GM18858 (cell line): ENCODE measurements around the gene PPFIBP1.
"Not testable (repeated sequence)": the region's sequence is repeated elsewhere in the genome, so short reads cannot be mapped to it uniquely, and the experiment has no call there.

Source experiments
- ATAC-seq: cut with Tn5 transposase; IDR thresholded peaks from one replicate; pipeline ENCODE4 v1.9.1; 2021; ENCODE audit not compliant: unreplicated experiment

Gene PPFIBP1

GRCh38 chr12:27652174-27652763 is 128.3 kb downstream of the PPFIBP1 start:
- ATAC-seq = no peak

- no peak for ATAC-seq
Measured at GRCh38 chr12:27653661-27654060, 129.7 kb downstream of the PPFIBP1 start.

GRCh38 chr12:27655476-27655875 is 131.5 kb downstream of the PPFIBP1 start:
- not testable (repeated sequence) for ATAC-seq

GRCh38 chr12:27657296-27657695 is 133.3 kb downstream of the PPFIBP1 start:
- no peak for ATAC-seq

GRCh38 chr12:27665704-27666103 is 141.7 kb downstream of the PPFIBP1 start:
- ATAC-seq = no peak

- ATAC-seq = no peak
Measured at GRCh38 chr12:27666510-27666909, 142.5 kb downstream of the PPFIBP1 start.

GRCh38 chr12:27667540-27667939 is 143.5 kb downstream of the PPFIBP1 start:
- ATAC-seq = no peak

- no peak for ATAC-seq
Measured at GRCh38 chr12:27672051-27672450, 148.0 kb downstream of the PPFIBP1 start.

GRCh38 chr12:27672643-27673042 is 148.6 kb downstream of the PPFIBP1 start:
- ATAC-seq = no peak

- ATAC-seq = no peak
Measured at GRCh38 chr12:27673101-27673718, 149.2 kb downstream of the PPFIBP1 start.

GRCh38 chr12:27674989-27675388 is 151.0 kb downstream of the PPFIBP1 start:
- ATAC-seq = no peak

GRCh38 chr12:27680619-27681018 is 156.6 kb downstream of the PPFIBP1 start:
- no peak for ATAC-seq

GRCh38 chr12:27682534-27682933 is 158.5 kb downstream of the PPFIBP1 start:
- ATAC-seq = no peak

- no peak for ATAC-seq
Measured at GRCh38 chr12:27685274-27685673, 161.3 kb downstream of the PPFIBP1 start.

- no peak for ATAC-seq
Measured at GRCh38 chr12:27686147-27686546, 162.1 kb downstream of the PPFIBP1 start.

GRCh38 chr12:27688671-27689070 is 164.7 kb downstream of the PPFIBP1 start:
- no peak for ATAC-seq

- ATAC-seq = no peak
Measured at GRCh38 chr12:27689558-27690180, 165.7 kb downstream of the PPFIBP1 start.

GRCh38 chr12:27693403-27693802 is 169.4 kb downstream of the PPFIBP1 start:
- ATAC-seq = no peak

GRCh38 chr12:27695556-27696292 is 171.7 kb downstream of the PPFIBP1 start:
- no peak for ATAC-seq

GRCh38 chr12:27696293-27696652 is 172.3 kb downstream of the PPFIBP1 start, which contains the start of gene REP15:
REP15 (plus strand) TSS chr12:27696447; CDS start chr12:27696563, 116 bp downstream.
- no peak for ATAC-seq

GRCh38 chr12:27696864-27697564 is 173.0 kb downstream of the PPFIBP1 start:
- no peak for ATAC-seq
